ENCODE measurements around the gene NAA20. TPM values are rescaled to one million over a fixed set of nuclear protein-coding genes. Genes with fewer than 3 reads are reported as not detected.

The NAA20 gene
- total RNA-seq, 2 experiments from 2014 or later = 116 to 118 TPM

DNA sequence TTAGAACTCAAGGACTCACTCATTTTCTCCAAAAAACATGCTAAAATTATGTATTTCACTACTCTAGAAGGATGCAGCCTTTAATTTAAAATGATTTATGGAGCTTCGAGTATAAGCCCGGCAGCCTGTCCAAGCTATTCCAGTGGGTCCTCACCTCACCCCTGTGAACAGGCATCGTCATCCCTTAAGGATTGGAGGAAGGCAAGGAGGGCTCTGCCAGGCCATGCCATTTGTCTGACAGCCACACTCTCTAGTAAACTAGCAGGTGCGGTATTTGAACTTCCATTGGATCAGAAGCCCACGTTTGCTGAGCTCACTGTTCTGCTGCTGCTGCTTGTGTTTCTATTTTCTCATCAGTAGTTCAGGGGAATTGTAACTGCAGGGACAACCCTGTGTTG is 39.8 kb upstream of the NAA20 start:
- Mint-ChIP-seq H3K27me3 (peaks cover 5% of the 10 kb centered on the region), H3K4me3 (no peak overlapping the region), H3K4me1 (peaks cover 4% of the 10 kb centered on the region), H3K27ac (no peak overlapping the region), H3K36me3 (no peaks in the 10 kb centered on the region), H3K9me3 (no peaks in the 10 kb centered on the region)
- DNase-seq = no peak

DNA sequence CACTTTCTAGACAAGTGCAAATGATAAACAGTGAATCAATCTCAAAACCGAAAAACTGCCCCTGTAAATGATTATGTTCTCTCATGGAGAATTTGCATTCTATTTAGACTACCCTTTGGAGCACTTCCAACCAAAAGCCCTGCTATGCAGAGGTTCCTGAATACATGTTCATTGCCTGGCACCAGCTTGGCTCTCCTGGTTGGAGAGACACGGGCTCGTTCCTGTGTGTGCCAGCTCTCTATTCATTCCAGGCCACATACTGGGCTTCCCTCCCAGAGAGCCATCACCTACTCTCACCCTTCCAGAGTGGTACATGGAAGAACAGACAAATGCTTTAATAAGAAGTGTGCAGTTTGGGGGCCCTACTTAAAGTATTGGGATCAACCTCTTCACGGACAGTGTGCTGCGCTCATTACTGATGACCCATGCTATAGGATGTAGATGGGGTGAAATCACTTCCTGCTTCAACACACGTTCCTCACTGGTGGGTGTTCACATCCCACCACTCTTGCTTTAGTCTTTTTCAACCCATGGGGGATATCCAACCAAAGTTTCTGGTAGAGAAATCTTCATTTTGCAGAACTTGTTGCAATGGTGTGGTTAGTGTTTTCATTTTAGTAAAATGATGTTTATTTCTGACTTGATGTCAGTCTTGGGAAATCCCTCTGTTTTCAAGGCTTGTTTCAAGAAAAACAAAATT is 38.5 kb upstream of the NAA20 start:
- H3K9me3 Mint-ChIP-seq = no peaks in the 10 kb centered on the region
- H3K36me3 Mint-ChIP-seq = no peaks in the 10 kb centered on the region
- no peak overlapping the region for H3K4me3 Mint-ChIP-seq
- H3K4me1 Mint-ChIP-seq = peaks cover 4% of the 10 kb centered on the region
- DNase-seq = no peak
- no peak overlapping the region for H3K27ac Mint-ChIP-seq
- peaks cover 5% of the 10 kb centered on the region for H3K27me3 Mint-ChIP-seq

DNA sequence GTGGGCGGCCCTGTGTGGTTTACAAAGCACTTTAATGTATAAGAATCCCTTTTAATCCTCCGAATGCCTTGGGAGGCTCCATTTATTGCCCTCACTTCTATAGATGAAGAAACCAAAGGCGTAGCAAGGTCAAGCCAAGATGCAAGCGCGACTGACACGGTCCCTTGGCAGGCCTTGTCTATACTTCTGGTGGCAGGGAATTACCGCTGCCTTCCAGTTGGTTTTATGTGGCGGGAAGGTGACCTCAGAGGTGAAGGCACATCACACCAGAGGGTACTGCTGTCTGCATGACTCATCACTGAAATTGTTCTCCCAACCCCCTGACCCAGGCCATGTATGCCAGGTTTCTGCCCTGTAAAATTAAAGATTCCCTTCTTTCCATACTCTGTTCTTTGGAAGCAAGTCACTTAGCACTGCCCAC is 36.1 kb upstream of the NAA20 start:
- Mint-ChIP-seq H3K27me3 (peaks cover 5% of the 10 kb centered on the region), H3K4me3 (no peak overlapping the region), H3K4me1 (peaks cover 4% of the 10 kb centered on the region), H3K36me3 (no peaks in the 10 kb centered on the region), H3K27ac (no peak overlapping the region), H3K9me3 (no peaks in the 10 kb centered on the region)
- no peak for DNase-seq

DNA sequence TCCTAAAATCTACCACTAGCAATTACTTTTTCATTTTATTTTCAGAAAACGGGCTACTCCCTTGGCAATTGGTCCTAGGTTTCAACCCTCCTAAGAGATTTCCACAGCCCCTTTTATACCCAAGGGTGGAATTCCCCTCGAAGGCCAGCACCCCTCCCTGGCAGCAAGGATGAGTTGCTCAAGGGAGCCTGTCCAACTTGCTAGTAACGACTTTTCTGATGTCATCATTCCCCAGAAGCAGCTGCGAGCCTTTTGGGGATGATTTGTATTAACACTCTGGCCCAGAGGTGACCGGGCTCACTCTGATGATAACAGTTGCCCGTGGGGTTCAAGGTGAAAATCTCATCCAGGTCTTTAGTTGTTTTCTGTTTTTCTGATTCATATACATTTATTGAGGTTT is 30.7 kb upstream of the NAA20 start:
- DNase-seq = no peak
- Mint-ChIP-seq H3K27ac (no peak overlapping the region), H3K4me1 (no peaks in the 10 kb centered on the region), H3K4me3 (no peak overlapping the region), H3K27me3 (peaks cover 5% of the 10 kb centered on the region), H3K36me3 (no peaks in the 10 kb centered on the region), H3K9me3 (no peaks in the 10 kb centered on the region)

DNA sequence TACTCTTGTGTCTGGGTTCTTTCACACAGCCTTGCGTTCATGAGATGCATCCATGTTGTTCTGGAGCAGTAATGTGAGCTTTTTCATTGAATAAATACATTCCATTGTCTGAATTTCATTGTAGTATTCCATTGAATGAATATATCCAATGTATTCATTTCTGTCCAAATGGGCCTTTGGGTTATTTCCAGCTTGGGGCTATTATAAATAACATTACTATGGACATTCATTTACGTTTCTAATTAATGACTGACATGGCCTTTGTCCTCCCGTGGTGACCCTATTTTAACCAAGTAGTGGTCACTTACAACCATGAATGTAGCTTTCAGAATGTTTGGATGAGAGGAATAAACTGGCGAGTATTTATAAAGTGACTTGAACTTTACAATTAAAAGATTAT is 30.1 kb upstream of the NAA20 start:
- Mint-ChIP-seq H3K4me3 (no peak overlapping the region), H3K9me3 (no peaks in the 10 kb centered on the region), H3K36me3 (no peaks in the 10 kb centered on the region), H3K27ac (no peak overlapping the region), H3K27me3 (peaks cover 8% of the 10 kb centered on the region), H3K4me1 (no peaks in the 10 kb centered on the region)
- DNase-seq = no peak

DNA sequence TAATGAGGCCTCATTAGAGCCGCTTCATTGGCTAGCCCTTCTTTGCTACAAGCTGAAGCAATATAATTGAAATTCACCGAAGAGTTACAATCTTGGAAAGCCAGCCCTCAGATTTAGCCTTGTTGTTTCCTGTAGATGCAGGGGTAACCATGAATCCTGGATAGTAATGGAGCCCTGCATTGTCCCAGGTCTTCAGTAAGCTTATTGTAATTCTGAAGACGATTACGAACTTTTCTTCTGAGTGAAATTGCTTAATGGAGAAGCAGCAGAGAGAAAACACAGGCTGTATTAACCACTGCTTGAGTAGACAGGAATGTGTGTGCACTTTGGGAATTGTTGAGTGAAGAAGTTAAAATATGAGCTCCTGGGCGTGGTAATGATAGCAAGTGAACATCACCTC is 26.3 kb upstream of the NAA20 start:
- Mint-ChIP-seq H3K9me3 (no peaks in the 10 kb centered on the region), H3K4me1 (peaks cover 2% of the 10 kb centered on the region), H3K27ac (no peak overlapping the region), H3K27me3 (peaks cover 12% of the 10 kb centered on the region), H3K36me3 (no peaks in the 10 kb centered on the region), H3K4me3 (no peak overlapping the region)
- no peak for DNase-seq

DNA sequence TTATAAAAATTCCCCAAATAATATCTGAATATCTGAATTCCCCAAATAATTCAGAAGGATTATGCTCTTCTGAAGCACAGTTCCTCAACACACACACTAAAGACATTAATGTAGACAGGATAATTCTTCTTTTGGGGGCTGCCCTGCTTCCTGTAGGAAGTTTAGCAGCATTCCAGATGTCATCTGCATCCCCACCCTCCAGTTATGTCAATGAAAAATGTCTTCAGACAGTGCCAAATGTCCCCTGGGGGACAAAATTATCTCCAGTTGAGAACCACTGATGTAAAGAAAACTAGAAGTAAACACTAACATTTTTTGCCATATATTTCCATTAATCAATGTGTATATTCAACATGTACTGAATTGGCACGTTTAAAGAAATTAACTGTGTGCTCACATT is 25.9 kb upstream of the NAA20 start:
- H3K9me3 Mint-ChIP-seq = no peaks in the 10 kb centered on the region
- H3K4me1 Mint-ChIP-seq = peaks cover 2% of the 10 kb centered on the region
- no peak overlapping the region for H3K4me3 Mint-ChIP-seq
- peaks cover 12% of the 10 kb centered on the region for H3K27me3 Mint-ChIP-seq
- no peaks in the 10 kb centered on the region for H3K36me3 Mint-ChIP-seq
- no peak overlapping the region for H3K27ac Mint-ChIP-seq
- no peak for DNase-seq

DNA sequence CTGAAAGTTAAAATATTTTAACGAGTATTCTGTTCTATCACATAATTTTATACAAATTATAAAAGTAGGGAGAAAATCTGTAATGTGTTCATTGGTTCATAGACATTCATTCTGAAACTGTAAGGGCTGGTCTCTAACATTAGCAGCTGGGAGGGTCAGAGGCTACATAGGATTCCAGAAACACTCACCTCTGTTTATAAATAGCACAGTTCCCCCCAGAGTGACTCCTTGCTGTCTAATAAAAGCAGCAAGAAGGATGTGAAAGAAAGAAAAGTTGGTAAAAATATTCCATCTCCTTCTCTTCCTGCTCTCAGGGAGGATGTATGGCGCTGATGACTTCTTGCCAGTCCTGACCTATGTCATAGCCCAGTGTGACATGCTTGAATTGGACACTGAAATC is 25.3 kb upstream of the NAA20 start:
- Mint-ChIP-seq H3K4me1 (peaks cover 2% of the 10 kb centered on the region), H3K27ac (no peak overlapping the region), H3K27me3 (peaks cover 12% of the 10 kb centered on the region)

DNA sequence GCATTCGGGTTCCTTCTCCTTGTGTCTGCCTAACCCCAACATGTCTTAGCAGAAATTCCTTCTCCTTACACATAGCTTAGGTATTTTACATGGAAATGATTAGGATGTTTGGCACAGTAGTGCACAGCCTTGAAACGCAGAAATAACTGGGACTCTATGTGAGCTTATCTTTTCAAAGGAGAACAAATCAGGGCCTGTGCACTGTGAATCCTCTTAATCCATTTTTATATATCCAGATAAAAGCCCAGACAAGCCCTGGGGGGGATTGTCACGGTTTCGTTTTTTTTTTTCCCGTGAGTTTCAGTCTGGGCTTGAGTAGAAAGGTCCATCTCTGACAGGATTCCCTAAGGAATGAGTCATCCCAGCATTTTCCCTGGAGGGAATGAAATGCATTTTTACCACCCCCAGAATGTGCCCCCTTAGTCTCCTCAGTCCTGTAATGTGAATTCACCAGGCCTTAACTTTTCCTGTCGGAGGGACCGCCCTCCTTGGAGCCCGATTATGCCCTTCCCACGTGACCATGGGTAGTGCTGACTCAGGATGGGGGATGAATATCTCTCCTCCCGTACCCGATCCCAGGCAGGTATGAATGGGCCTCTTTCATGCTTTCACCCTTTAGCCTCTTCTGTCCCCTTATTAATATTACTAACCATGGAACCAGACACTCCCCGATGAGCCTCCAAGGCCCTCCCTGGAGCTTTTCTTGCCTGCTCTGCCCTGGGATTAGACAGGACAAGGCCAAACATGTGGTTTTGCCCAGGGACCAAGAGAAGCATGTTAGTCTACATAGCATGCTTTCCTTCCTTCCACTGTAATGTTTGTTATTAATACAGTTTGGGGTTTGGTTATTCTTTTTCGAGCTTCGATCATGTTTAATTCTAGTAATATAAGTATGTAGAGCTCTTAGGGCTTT is 23.9 kb upstream of the NAA20 start:
- peaks cover 7% of the 10 kb centered on the region for H3K27me3 Mint-ChIP-seq
- H3K27ac Mint-ChIP-seq = no peak overlapping the region
- no peak for DNase-seq
- no peak overlapping the region for H3K4me3 Mint-ChIP-seq
- peaks cover 2% of the 10 kb centered on the region for H3K4me1 Mint-ChIP-seq
- no peaks in the 10 kb centered on the region for H3K9me3 Mint-ChIP-seq
- H3K36me3 Mint-ChIP-seq = no peaks in the 10 kb centered on the region

More for the DNA sequence above, 25.3 kb upstream of the NAA20 start:
- no peak overlapping the region for H3K4me3 Mint-ChIP-seq
- H3K9me3 Mint-ChIP-seq = no peaks in the 10 kb centered on the region
- H3K36me3 Mint-ChIP-seq = no peaks in the 10 kb centered on the region
- DNase-seq = no peak

DNA sequence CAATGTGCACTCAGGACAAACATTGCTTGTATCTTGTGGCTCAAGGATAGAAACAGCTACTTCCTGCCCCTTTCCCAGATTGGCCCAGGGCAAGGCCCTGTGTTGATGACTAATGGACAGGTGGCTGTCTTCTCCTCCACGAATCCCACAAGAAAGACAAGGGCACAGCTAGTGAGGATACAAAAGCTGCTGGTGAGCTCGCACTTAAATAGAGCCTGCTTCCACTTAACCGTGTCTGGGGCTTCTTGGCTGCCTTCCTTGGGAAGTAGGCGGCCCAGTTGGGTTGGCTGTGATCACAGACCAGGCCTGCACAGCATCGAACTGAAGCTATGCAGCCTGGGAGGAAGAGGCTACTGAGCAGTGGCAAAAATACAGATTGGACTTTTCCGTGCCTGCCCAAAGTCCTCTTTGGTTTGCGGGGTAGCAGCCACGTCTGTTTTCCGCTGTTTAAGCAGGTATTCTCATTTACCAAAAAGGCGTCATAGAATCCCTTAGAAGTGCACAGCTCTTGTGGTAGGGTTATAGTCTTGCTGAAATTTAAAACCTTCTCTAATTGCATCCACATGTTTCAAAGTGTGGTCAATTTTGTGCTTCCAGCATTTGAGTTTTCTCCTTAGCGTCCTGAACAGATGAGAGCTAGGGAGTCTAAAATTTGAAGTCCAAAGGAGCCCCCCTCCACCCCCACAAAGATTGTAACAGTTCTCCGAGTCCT is 23.0 kb upstream of the NAA20 start:
- Mint-ChIP-seq H3K9me3 (no peaks in the 10 kb centered on the region), H3K27me3 (peaks cover 7% of the 10 kb centered on the region), H3K27ac (no peak overlapping the region), H3K4me3 (no peak overlapping the region), H3K4me1 (peaks cover 2% of the 10 kb centered on the region), H3K36me3 (no peaks in the 10 kb centered on the region)
- no peak for DNase-seq

DNA sequence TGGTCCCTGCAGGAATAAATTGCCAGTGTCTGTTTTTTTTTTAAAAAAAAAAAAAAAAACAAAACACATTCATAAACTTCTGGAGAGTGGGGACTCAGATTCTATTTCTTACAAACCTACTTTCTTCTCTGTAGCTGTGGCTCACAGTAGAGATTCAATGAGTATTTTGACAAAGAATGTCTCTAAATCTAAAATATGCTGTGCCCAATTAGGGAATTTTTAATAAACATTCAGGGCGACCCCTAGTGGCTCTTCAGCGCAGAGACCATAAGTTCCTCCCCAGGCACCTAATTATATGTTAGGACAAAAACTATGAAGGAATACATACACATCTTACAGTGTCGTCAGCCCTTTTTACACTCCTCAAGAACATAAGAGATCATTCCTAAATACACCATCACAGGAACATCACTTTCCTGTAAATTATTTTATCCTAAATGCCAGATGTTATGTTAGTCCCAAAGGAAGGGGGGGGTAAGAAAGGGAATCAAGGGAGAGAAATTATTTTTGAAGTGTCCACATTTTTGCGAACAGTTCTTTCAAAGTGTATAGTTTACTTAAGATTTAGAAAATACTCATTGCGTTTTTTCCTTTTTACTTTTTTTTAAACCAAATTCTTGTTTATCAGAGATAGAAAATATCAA is 21.8 kb upstream of the NAA20 start:
- no peaks in the 10 kb centered on the region for H3K36me3 Mint-ChIP-seq

DNA sequence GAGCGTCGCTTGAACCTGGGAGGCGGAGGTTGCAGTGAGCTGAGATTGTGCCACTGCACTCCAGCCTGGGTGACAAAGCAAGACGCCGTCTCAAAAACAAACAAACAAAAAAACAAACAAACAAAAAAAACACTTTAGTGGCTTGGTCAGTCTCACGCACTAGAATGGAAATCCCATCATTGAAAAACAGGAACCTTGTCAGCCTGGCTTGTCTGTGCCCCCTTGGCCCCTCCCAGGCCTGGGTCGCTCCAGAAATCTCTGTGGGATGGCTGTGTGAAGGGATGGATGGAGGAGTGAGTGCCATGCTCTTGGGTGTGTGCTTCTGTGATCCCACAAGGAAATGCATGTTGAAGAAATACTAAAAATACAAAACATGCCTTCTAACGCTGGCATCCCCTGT is 20.9 kb upstream of the NAA20 start:
- no peaks in the 10 kb centered on the region for H3K9me3 Mint-ChIP-seq
- peaks cover 18% of the 10 kb centered on the region for H3K27me3 Mint-ChIP-seq
- no peaks in the 10 kb centered on the region for H3K36me3 Mint-ChIP-seq
- DNase-seq = no peak
- H3K4me3 Mint-ChIP-seq = no peak overlapping the region
- H3K27ac Mint-ChIP-seq = no peak overlapping the region
- H3K4me1 Mint-ChIP-seq = peaks cover 9% of the 10 kb centered on the region

More for the DNA sequence above, 21.8 kb upstream of the NAA20 start:
- H3K27me3 Mint-ChIP-seq = peaks cover 11% of the 10 kb centered on the region
- no peak overlapping the region for H3K4me3 Mint-ChIP-seq
- DNase-seq = no peak
- no peak overlapping the region for H3K27ac Mint-ChIP-seq
- H3K4me1 Mint-ChIP-seq = peaks cover 5% of the 10 kb centered on the region
- H3K9me3 Mint-ChIP-seq = no peaks in the 10 kb centered on the region

DNA sequence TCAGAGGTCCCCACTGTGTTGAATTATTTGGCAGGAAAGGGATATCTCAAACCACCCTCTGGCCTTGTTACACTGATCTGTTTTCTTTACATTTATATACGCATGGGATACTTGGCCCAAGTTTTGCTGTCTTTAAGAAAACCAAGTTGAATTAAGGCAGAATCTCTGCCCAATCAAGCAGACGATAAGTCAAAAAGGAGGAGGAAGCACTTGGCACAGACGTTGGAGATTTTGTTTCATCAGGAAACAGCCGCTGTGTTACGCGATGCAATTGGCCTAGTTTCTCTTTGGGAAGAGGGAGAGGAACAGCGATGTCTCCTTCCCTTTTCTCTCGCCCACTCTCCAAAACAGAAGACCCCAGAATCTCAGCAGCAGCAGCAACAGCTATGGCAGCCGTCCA is 20.2 kb upstream of the NAA20 start:
- Mint-ChIP-seq H3K36me3 (no peaks in the 10 kb centered on the region), H3K4me1 (peaks cover 9% of the 10 kb centered on the region), H3K27me3 (peaks cover 20% of the 10 kb centered on the region), H3K4me3 (no peak overlapping the region), H3K9me3 (no peaks in the 10 kb centered on the region), H3K27ac (no peak overlapping the region)
- DNase-seq = no peak

DNA sequence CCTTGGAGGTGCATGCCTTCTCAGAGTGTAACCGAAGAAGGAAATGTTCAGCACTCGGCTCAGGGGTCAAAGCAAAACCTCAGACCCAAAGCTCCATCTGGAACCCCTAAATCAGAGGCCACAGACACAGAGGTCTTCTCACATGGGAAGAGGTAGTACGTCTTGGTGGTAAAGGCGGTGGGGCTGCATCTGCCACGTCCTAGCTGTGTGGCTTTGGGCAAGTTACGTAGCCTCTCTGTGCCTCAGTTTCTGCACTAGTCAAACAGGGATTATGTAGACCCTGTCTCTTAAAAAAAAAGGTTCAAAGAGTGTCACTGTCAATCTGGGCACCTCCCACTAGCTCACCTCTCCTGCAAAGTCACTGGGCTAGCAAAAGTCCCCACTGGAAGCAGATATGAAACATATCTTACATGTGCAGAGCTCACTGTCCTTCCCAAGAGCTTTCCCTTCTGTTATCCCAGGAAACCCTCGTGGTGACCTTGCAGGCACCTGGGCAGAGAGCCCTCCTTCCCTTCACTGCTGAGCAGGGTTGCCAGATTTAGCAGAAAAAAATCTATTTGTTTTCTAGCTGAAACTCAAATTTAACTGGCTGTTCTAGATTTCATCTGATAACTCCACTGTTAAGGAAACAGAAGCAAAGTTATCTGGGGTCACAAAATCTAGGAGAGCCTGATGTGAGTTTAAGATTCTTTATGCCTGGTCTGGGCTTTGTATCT is 18.0 kb upstream of the NAA20 start:
- H3K4me3 Mint-ChIP-seq = no peak overlapping the region
- no peak for DNase-seq
- H3K27ac Mint-ChIP-seq = no peak overlapping the region
- peaks cover 39% of the 10 kb centered on the region for H3K27me3 Mint-ChIP-seq
- peaks cover 1% of the 10 kb centered on the region for H3K36me3 Mint-ChIP-seq
- peaks cover 26% of the 10 kb centered on the region for H3K4me1 Mint-ChIP-seq
- no peaks in the 10 kb centered on the region for H3K9me3 Mint-ChIP-seq

Measured in activated naive CD8-positive, alpha-beta T cell treated with anti-CD3 and anti-CD28 coated beads for 36 hours (primary cell).